Fibroblast of upper back skin (primary cell): ENCODE results near the gene PRICKLE2.

Experiments
- DNase-seq: peaks from one replicate; pipeline ENCODE4 v3.0.0-alpha.2; 2013

The PRICKLE2 gene

GRCh38 chr3:64187065-64187959, 38.0 kb downstream of the PRICKLE2 start:
- DNase-seq, result peak; percentile 98

GRCh38 chr3:64186667-64187064, 38.6 kb downstream of the PRICKLE2 start:
- no peak for DNase-seq

- no peak for DNase-seq
These were observed 39.8 kb downstream of the PRICKLE2 start for GRCh38 chr3:64185436-64185835.

- DNase-seq, result peak; percentile 61
These were observed 40.6 kb downstream of the PRICKLE2 start for GRCh38 chr3:64184621-64185020.

GRCh38 chr3:64179860-64180259, 45.4 kb downstream of the PRICKLE2 start:
- peak; percentile 84 for DNase-seq

GRCh38 chr3:64179249-64179648, 46.0 kb downstream of the PRICKLE2 start:
- no peak for DNase-seq

- DNase-seq, result no peak
These were observed 46.8 kb downstream of the PRICKLE2 start for GRCh38 chr3:64178419-64178818.

GRCh38 chr3:64176461-64176996, 48.7 kb downstream of the PRICKLE2 start:
- DNase-seq, result peak; percentile 41

- DNase-seq, result peak; percentile 51
These were observed 50.9 kb downstream of the PRICKLE2 start for GRCh38 chr3:64174328-64174727.

- DNase-seq, result no peak
These were observed 51.7 kb downstream of the PRICKLE2 start for GRCh38 chr3:64173563-64173962.

GRCh38 chr3:64170270-64170669, 55.0 kb downstream of the PRICKLE2 start:
- DNase-seq, result no peak

- DNase-seq, result no peak
These were observed 57.4 kb downstream of the PRICKLE2 start for GRCh38 chr3:64167868-64168267.

- DNase-seq, result no peak
These were observed 57.9 kb downstream of the PRICKLE2 start for GRCh38 chr3:64167351-64167750.

- DNase-seq, result peak; percentile 55
These were observed 58.6 kb downstream of the PRICKLE2 start for GRCh38 chr3:64166584-64167162.

- DNase-seq, result no peak
These were observed 60.9 kb downstream of the PRICKLE2 start for GRCh38 chr3:64164349-64164748.

- DNase-seq, result peak; percentile 96
These were observed 61.5 kb downstream of the PRICKLE2 start for GRCh38 chr3:64163755-64164148.

GRCh38 chr3:64163019-64163754, 62.1 kb downstream of the PRICKLE2 start:
- DNase-seq, result no peak

- DNase-seq, result no peak
These were observed 63.7 kb downstream of the PRICKLE2 start for GRCh38 chr3:64161481-64161952.

GRCh38 chr3:64160000-64160695, 65.1 kb downstream of the PRICKLE2 start:
- no peak for DNase-seq

- peak; percentile 57 for DNase-seq
These were observed 66.9 kb downstream of the PRICKLE2 start for GRCh38 chr3:64158334-64158733.

GRCh38 chr3:64157150-64158035, 67.9 kb downstream of the PRICKLE2 start:
- no peak for DNase-seq

- DNase-seq, result no peak
These were observed 69.9 kb downstream of the PRICKLE2 start for GRCh38 chr3:64155328-64155727.
